DOHH2 (cell line): ENCODE measurements around the gene TNNC1.

Experiments used
- H3F3A ChIP-seq: fragments of 200-600 bp; sonication (generic), shearing (Covaris generic); 2 replicates; pipeline ENCODE4 v1.6.0; 2016; ENCODE audit warnings: antibody characterized with exemption, mild to moderate bottlenecking; ENCODE audit not compliant: control insufficient read depth, insufficient read depth
- H3K27ac ChIP-seq: fragments of 200-600 bp; sonication (generic); 2 replicates; pipeline ENCODE4 v1.5.1; 2014; ENCODE audit warnings: low read depth, mild to moderate bottlenecking, low read length, moderate library complexity
- H3K27me3 ChIP-seq: fragments of 200-600 bp; sonication (generic); 2 replicates; pipeline ENCODE4 v1.6.1; 2014; ENCODE audit warnings: mild to moderate bottlenecking, low read length, mixed read lengths; ENCODE audit not compliant: control insufficient read depth
- H3K36me3 ChIP-seq: fragments of 200-600 bp; sonication (generic); 2 replicates; pipeline ENCODE4 v1.6.1; 2014; ENCODE audit warnings: mild to moderate bottlenecking, low read length, moderate library complexity, mixed read lengths; ENCODE audit not compliant: control insufficient read depth
- H3K4me1 ChIP-seq: fragments of 200-600 bp; sonication (generic); 2 replicates; pipeline ENCODE4 v1.6.1; 2014; ENCODE audit warnings: mild to moderate bottlenecking, low read length, mixed read lengths; ENCODE audit not compliant: control insufficient read depth
- H3K4me2 ChIP-seq: fragments of 200-600 bp; sonication (generic); 2 replicates; pipeline ENCODE4 v1.6.0; 2014; ENCODE audit warnings: mild to moderate bottlenecking, low read length, moderate library complexity
- H3K4me3 ChIP-seq: fragments of 200-600 bp; sonication (generic); 2 replicates; pipeline ENCODE4 v1.5.1; 2014; ENCODE audit warnings: mild to moderate bottlenecking, low read length, mixed read lengths
- H3K79me2 ChIP-seq: fragments of 200-600 bp; sonication (generic); 2 replicates; pipeline ENCODE4 v1.6.1; 2014; ENCODE audit warnings: mild to moderate bottlenecking, low read length, mixed read lengths; ENCODE audit not compliant: control insufficient read depth
- H3K9me2 ChIP-seq: fragments of 200-600 bp; sonication (generic); replicated peaks from 2 replicates; pipeline ENCODE4 v1.6.1; 2014; ENCODE audit warnings: mild to moderate bottlenecking, low read length, mixed read lengths; ENCODE audit not compliant: control insufficient read depth
- H3K9me3 ChIP-seq: fragments of 200-600 bp; sonication (generic); 2 replicates; pipeline ENCODE4 v1.6.1; 2014; ENCODE audit warnings: antibody characterized with exemption, low read length, mixed read lengths; ENCODE audit not compliant: control insufficient read depth, insufficient read depth
- H4K20me1 ChIP-seq: fragments of 200-600 bp; sonication (generic); 2 replicates; pipeline ENCODE4 v1.6.0; 2014; ENCODE audit warnings: low read depth, mild to moderate bottlenecking, antibody characterized with exemption, low read length, moderate library complexity; ENCODE audit not compliant: control insufficient read depth, insufficient read depth
- CTCF ChIP-seq: fragments of 200-600 bp; sonication (generic); IDR thresholded peaks from one replicate; pipeline ENCODE4 v1.5.1; 2014; ENCODE audit warnings: antibody characterized with exemption, mild to moderate bottlenecking, low read depth, low read length; ENCODE audit not compliant: poor library complexity, severe bottlenecking
- EZH2phosphoT487 ChIP-seq: fragments of 200-600 bp; sonication (generic); IDR thresholded peaks from 2 replicates; pipeline ENCODE4 v1.6.1; 2017; ENCODE audit warnings: borderline replicate concordance, mild to moderate bottlenecking, antibody characterized with exemption, low read length, moderate library complexity, mixed read lengths

TNNC1 gene

GRCh38 chr3:52446631-52447511 lies 7.0 kb downstream of the TNNC1 start:
- TF ChIP-seq CTCF = peak; percentile 99
- TF ChIP-seq EZH2phosphoT487 = no peak
- no peaks in the 10 kb centered on the region for H4K20me1 ChIP-seq
- peaks cover 4% of the 10 kb centered on the region; the same call in 1 of the 2 replicates for H3K4me1 ChIP-seq
- H3K4me3 ChIP-seq = no peak overlapping the region
- H3K27me3 ChIP-seq = 0 out of 2 replicates have a peak, but pooled peaks cover 4% of the 10 kb centered on the region
- H3F3A ChIP-seq = no peaks in the 10 kb centered on the region
- no peak overlapping the region for H3K27ac ChIP-seq
- H3K79me2 ChIP-seq = no peaks in the 10 kb centered on the region
- H3K9me2 ChIP-seq = no peaks in the 10 kb centered on the region
- H3K9me3 ChIP-seq = no peaks in the 10 kb centered on the region
- H3K36me3 ChIP-seq = no peaks in the 10 kb centered on the region
- H3K4me2 ChIP-seq = no peak overlapping the region

GRCh38 chr3:52446042-52446441 lies 7.8 kb downstream of the TNNC1 start:
- TF ChIP-seq CTCF = no peak
- TF ChIP-seq EZH2phosphoT487 = no peak
- Histone ChIP-seq H3K79me2 (no peaks in the 10 kb centered on the region), H3K9me3 (no peaks in the 10 kb centered on the region), H3K4me2 (no peak overlapping the region), H3K4me1 (peaks cover 4% of the 10 kb centered on the region; the same call in 1 of the 2 replicates), H3K4me3 (no peak overlapping the region), H4K20me1 (no peaks in the 10 kb centered on the region), H3K36me3 (no peaks in the 10 kb centered on the region), H3K9me2 (no peaks in the 10 kb centered on the region), H3K27me3 (0 out of 2 replicates have a peak, but pooled peaks cover 4% of the 10 kb centered on the region), H3F3A (no peaks in the 10 kb centered on the region), H3K27ac (no peak overlapping the region)

GRCh38 chr3:52444860-52445793 lies 8.7 kb downstream of the TNNC1 start, which contains the start of gene SEMA3G:
SEMA3G (minus strand) TSS chr3:52445103; CDS start chr3:52445027, 76 bp downstream.
- H3K9me3 ChIP-seq = no peaks in the 10 kb centered on the region
- no peak within 1 kb of the TSS for H3K27ac ChIP-seq
- H3F3A ChIP-seq = no peaks in the 10 kb centered on the region
- H3K4me1 ChIP-seq = peaks cover 4% of the 10 kb centered on the region; the same call in 1 of the 2 replicates
- H4K20me1 ChIP-seq = no peaks in the 10 kb centered on the region
- no peaks in the 10 kb centered on the region for H3K9me2 ChIP-seq
- H3K36me3 ChIP-seq = no peaks in the 10 kb centered on the region
- H3K4me3 ChIP-seq = no peak within 1 kb of the TSS
- 0 out of 2 replicates have a peak, but pooled peaks cover 4% of the 10 kb centered on the region for H3K27me3 ChIP-seq
- no peaks in the 10 kb centered on the region for H3K79me2 ChIP-seq
- peak; percentile 29 for TF ChIP-seq CTCF
- TF ChIP-seq EZH2phosphoT487 = no peak
- H3K4me2 ChIP-seq = 0 out of 2 replicates have a peak within 1 kb of the TSS, but pooled peaks have one; percentile 16
